Liver (tissue), 3 donors: ENCODE results near the gene PHF23.

Experiments
- CTCF ChIP-seq: fragments of 150-350 bp; IDR thresholded peaks from 2 replicates; pipeline ENCODE4 v1.5.1; 2017; ENCODE audit warnings: improper control_type of control experiment, low read depth, low read length; ENCODE audit not compliant: missing input control
- GABPA ChIP-seq, 2 donors: IDR thresholded peaks in 1 of 2; conservative IDR thresholded peaks in 1 of 2; 2 replicates each; pipeline ENCODE4 v1.6.1; 2016; ENCODE audit warnings: antibody characterized with exemption in 2 of 2, mild to moderate bottlenecking in 1 of 2, moderate library complexity in 1 of 2
- JUND ChIP-seq, 2 donors: IDR thresholded peaks; 2 replicates each; pipeline ENCODE4 v1.6.1; 2016; ENCODE audit warnings: antibody characterized with exemption in 2 of 2
- MAX ChIP-seq: IDR thresholded peaks from 2 replicates; pipeline ENCODE4 v1.6.1; 2016; ENCODE audit warnings: antibody characterized with exemption
- REST ChIP-seq: IDR thresholded peaks from 2 replicates; pipeline ENCODE4 v1.6.1; 2016; ENCODE audit warnings: antibody characterized with exemption, mild to moderate bottlenecking
- RXRA ChIP-seq, 2 donors: IDR thresholded peaks; 2 replicates each; pipeline ENCODE4 v1.6.1; 2017 to 2018; ENCODE audit warnings: antibody characterized with exemption in 2 of 2, mild to moderate bottlenecking in 1 of 2
- YY1 ChIP-seq: IDR thresholded peaks from 2 replicates; pipeline ENCODE4 v1.6.1; 2016; ENCODE audit warnings: antibody characterized with exemption, mild to moderate bottlenecking
- ZBTB33 ChIP-seq: IDR thresholded peaks from 2 replicates; pipeline ENCODE4 v1.6.1; 2016; ENCODE audit warnings: antibody characterized with exemption
- donor health status: healthy.
- donor health status: healthy.

GRCh38 chr17:7249830-7250229 is 10.6 kb upstream of the PHF23 start:
- TF ChIP-seq GABPA (IDR thresholded peaks at IDR 0.05 in 1 of 2, conservative IDR thresholded peaks at IDR 0.05 in 1 of 2) (no peak), YY1 (no peak), CTCF (no peak), REST (no peak), JUND (IDR thresholded peaks at IDR 0.05) (no peak), RXRA (IDR thresholded peaks at IDR 0.05) (no peak), ZBTB33 (no peak), MAX (no peak)
